ENCODE data around the gene PPP1R3G.
"Not testable (repeated sequence)": the region's sequence is repeated elsewhere in the genome, so short reads cannot be mapped to it uniquely, and the experiment has no call there.

The PPP1R3G gene

DNA sequence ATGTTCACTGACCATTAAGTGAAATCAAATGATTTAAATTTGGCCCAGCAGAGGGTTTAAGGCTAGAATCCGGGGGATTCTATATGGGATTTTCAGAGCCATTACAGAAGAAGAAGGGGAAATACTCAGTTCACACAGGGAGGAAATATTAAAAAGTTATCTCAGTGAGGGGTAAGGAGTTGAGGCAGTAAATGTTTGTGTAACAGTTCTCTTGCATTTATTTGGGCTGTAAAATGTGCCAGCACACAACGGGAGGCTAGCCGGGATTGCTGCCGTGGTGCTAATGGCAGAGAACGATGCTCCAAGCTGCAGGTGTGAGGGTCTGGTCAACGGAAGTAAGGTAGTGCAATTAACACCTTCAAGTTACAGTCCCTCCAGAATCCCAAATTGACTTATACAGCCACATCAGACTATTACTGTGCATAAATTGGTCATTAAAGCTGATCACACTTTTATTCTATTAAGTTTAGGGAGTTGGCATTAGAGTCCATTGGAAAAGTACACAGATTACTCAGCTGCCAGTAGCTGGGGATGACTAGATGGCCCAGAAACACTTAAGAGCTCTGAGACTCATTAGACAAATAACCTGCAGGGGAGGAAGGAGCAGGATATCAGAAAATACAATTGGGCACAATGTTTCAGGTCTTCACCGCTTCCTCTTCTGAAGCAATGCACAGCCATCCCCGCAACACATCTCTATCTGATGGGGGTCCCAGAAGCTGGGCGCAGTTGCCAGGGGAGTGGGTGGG lies 31.3 kb downstream of the PPP1R3G start:
- DNase-seq = no peak

DNA sequence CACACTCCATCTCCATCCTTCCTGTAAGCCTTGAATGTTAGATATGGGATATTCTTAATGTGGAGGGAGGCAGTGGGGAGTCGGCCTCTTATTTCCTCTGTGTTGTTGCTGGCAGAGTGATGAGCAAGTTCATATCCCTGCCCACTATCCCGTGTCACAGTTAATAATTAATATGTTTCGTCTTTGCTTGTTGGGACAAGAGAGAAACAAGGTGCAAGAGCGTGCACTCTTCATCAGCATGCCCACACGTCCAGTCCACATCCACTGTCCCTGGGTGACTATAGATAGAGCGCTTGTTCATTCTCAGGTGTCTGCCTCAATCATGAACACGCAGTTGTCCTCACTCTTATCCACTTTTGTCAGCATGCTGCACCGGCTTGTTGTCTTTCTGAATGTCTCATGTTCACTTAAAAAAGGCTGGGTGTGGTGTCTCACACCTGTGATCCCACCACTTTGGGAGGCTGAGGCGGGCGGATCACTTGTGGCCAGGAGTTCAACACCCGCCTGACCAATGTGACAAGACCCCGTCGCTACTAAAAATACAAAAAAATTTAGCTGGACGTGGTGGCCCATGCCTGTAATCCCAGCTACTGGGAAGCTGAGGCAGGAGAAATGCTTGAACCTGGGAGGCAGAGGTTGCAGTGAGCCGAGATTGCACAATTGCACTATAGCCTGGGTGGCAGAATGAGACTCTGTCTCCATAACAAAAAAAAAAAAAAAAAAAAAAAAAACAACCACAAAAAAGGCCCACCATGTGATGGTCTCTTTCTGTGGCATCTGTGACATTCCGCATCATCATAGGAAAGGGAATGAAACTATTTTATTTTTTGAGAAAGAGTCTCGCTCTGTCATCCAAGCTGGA lies 34.2 kb downstream of the PPP1R3G start:
- DNase-seq = no peak

DNA sequence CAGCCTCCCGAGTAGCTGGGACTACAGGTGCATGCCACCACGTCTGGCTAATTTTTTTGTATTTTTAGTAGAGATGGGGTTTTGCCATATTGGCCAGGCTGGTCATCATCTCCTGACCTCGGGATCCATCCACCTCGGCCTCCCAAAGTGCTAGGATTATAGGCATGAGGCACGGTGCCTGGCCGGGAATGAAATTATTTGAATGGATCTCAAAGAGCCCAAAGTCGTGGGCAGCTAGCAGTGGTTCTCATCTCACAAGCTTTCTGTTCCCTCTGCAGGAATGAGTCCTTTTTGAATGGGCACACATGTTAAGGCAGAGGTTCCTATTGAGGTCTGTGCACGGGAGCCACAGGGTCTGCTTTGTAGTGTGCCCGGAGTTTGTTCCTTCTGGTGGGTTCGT lies 34.9 kb downstream of the PPP1R3G start:
- DNase-seq = no peak

DNA sequence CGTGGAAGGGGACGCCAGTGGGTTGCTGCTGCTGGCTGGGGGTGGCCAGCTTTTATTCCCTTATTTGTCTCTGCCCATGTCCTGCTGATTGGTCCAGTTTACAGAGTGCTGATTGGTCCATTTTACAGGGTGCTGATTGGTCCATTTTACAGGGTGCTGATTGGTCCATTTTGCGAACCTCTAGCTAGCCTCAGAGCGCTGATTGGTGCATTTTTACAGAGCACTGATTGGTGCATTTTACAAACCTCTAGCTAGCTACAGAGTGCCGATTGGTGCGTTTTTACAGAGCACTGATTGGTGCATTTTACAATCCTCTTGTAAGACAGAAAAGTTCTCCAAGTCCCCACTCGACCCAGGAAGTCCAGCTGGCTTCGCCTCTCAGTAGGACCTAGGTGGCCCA lies 35.4 kb downstream of the PPP1R3G start:
- DNase-seq = not testable (repeated sequence)

DNA sequence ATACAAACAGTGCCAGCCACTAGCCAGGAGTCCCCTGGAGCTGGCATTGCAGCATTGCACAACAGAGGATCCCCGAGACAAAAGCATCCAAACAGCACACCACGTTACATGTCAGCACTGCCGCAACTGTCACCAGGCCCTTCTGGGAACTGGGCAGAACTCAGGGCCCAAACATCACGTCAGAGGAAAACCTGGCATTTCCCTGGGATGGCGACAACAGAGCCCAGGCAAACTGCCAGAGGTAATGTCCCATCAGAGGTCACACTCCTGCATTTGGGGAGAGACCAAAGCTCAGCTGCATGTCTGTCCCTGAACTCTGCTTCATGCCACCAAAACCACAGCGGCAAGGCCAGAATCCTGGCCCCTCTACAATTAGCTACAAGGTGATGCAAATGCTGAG lies 36.3 kb downstream of the PPP1R3G start:
- DNase-seq = no peak

DNA sequence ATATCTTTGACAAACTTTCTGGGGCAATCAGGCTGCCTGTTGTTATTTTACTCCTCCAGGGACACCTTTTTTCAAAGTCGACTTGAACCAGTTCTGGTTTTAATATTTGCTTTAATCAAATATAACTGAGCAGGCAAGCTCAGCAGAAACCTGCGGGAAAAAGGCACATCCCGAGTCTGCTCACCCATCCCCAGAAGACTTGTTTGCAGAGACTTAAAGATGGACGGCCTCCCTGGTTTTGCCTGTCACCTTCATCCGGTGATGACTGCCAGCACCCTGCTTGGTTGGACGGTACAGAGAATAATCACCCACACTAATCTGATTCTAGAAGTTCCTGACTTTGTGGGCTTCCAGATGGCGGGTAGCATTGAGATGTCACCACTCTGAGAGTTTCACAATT lies 36.8 kb downstream of the PPP1R3G start:
- no peak for DNase-seq

DNA sequence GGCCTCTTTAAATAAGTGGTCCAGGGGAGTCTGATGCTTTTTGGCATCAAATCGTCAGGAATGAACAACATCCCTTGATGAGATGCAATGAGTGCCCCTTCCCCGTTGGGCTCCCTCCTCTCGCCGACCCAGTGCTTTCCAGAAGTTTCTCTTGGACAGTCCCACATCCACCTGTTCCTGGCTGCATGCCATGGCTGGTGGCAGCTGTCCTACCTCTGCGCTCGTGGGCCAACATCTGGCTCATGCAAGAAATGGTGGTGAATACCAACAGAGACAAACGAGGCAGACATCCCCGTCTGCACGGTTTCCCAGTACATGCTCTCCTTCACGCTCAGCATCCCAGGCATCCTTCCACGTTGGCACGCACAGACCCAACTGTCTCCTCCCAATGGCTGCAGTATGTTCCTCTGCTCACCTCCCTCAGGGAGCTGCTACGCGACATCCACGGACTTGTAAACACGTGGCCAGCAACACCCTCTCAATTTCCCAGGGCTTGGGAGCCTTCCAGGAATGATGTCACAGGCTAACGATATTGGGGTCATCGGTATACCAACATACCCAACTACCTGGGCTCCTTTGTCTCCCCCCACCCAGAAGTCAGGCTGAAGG lies 37.5 kb downstream of the PPP1R3G start:
- peak in 1 of 56 donors; percentile 26 for DNase-seq

DNA sequence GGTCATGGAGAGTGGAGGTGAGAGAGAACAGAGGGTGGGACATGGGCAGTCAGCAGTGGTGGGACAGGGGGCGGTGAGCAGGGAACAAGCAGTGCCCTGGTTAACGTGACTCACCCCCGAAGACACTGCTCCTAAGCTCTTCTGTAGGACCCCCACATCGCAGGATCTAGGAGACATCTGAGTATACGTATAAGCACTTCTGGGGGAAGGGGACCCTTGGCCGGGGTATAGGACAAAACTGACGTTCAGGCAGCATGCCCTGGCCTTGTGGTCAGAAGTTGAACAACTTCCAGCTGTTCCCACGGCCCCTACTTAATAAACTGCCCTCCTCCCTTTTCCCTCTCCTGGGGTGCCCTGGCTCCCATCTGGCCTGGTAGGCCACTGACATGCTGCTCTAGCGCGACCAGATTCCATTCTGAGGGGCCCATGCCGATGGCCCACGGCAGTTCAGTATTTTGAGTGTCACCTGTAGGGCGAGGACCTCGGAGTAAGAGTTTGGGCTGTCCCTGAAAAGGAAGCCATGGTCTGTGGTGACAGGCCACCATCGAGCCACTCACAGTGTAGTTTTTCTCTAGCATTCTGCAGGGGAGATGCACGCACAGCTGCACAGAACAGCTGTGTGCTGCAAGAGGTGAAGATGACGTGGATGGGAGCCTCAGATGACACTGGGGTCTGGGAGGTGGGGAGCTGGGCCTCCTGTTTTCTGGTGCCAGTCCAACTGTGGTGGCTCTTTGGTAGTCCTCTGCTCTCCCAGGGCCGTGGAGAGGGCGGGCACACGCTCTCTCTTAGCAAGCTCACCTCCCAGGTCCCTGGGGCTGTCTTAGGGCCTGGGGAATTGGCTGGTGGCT lies 38.4 kb downstream of the PPP1R3G start:
- DNase-seq = no peak

DNA sequence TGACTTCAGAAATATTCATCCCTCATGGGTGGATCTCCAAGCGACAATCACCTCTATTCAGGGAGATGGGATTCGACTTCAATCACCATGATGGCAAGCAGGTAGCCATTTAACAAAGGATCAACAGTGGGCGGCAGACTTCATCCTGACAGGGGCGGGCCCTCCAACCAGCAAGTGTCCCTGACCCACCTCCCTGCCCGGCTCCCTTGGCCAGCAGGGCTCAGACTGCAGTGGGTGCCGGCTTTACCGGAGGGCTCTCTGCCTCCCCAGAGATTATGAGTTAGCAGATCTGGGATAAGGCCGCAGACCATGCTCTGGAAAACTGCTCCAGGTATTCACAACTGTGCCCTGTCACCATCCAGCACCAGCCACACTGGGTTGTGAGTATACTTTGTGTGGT lies 39.4 kb downstream of the PPP1R3G start:
- DNase-seq = no peak

DNA sequence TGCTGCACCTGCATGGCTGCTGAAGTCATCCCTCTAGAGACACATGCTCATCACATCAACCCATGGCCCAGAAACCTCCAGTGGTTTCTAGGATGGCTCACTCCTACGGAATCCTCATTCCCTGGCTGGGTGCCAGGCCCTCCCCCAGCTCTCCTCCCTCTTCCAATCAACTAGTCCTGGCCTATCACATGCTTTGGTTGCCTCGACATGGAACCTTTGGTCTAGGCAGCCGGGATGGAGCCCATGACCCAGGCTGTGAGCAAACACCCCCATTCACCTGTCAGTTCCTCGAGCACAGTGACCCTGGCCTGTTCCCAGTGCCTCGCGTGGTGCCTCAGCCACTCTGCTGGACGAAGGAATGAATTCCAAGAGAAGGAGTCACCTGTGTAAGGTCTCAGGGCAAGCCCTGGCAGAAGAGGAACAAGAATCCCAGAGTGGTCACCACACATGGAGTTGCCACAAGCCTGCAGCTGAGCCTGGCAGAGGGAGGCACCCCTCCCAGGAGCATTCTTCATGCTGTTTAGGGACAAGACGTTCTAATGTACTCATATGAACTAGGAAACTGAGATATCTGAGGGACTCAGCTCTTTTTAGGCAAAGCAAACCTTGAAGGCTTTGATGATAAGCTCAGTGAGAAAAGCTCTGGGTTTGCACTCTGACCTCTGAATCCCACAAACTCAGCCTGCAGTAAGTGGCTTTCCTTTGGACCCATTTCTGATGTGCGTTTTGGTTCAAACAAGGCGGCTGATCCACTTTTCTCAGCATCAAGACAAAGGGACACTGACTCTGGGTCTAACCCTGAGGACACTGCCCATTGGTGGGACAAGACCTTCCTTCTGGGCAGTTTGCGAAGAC lies 40.2 kb downstream of the PPP1R3G start:
- DNase-seq = no peak

DNA sequence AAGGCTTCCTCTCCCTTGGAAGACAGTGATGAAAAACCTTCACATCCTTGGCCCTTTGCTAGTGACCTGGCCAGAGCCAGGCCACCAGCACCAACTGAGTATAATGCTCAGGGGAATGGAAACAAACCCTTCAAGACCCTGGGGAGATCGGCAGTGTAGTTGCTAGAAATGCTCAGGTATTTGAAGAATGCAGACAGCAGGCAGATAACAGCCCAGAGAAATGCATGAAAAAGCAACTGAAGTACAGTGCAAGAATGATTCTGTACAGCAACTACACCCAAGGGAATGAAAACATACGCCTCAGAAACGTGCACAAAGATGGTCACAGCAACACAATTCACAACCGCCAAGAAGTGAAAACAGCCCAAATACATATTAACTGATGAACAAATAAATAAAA lies 41.1 kb downstream of the PPP1R3G start:
- no peak for DNase-seq

DNA sequence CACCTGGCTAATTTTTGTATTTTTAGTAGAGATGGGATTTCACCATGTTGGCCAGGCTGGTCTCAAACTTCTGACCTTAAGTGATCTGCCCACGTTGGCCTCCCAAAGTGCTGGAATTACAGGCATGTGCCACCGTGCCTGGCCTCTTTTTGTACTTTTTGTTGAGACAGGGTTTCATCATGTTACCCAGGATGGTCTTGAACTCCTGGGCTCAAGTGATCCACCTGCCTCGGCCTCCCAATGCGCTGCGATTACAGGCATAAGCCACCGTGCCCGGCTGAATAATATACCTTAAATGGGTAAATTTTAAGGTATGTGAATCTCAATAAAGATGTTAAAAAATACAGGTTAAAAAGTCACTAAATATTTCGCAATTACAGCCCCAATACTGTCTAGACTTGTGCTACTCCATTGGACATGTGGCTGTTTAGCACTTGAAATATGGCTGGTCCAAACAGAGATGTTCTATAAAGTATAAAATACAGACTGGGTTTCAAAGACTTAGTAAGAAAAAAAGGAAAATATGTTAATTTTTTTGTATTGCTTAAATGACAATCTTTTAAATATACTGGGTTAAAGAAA lies 42.1 kb downstream of the PPP1R3G start:
- no peak for DNase-seq

DNA sequence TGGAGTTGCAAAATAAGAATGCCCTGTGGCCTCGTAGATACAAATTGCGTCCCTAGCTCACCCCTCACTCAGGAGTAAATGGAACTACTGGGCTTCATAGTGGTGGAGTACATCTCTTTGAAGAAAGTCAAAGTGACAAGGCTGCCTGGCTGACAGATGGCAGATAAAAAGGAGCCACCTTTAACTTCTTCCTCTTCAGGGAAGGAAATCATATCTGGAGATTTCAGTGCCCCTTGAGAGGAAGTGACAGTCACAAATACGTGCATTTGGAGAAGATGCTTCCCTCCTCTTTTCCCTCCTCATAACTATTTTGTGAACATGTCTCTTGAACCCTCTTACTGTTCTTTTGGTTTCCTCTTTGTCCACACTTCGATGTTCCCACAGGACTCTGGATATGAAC lies 43.2 kb downstream of the PPP1R3G start:
- DNase-seq = no peak

DNA sequence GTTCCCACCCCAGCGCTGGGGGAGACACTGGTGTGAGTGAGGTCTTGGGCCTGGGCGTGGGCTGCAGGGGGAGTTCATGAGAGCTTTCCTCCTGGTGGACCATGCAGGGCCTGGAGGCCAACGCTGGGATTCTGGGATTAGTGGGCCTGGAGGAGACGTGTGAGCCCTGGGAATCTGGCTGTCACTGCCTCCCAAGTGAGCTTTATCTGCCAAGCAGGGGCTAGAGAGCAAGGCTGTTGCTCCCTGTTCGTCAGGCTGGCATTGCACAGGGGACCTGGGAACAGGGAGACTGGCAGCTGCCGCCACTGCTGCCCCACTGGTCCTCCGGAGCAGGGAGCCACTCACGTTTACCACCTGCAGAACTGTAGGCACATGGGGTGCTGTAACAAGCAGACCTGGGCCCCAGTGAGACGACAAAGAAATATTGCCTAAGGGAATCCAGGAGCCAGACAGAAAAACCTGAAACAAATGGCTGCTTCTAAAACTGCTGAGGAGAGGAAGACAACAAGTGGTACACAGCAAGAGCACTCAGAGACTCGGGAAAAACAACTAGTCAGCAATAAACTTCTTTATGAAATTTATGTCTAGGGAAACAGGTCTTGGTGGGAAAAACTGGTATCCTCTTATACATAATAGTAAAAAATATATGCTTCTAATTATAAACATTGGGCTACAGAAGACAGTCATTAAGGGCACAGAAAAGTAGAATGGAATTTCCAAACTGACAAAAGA lies 45.2 kb downstream of the PPP1R3G start:
- DNase-seq = no peak

DNA sequence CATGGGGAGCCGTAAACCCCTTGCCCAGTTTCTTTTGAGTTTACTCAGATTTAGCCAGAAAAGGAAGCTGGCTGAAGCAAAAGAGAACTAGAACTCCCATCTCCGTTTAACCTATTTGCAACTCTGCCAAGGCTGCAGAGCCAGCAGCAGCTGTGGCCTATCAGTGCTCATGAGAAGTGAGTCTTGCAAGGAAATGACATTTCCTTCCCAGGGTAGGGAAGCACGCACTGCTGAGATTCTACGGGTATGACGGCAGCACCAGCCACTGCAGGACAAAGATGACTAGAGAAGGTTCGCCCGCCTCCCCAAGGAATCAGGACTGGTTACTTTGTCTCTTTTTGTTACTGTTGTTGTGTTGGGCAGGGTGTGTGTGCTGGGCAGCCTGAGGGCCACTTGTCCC lies 47.6 kb downstream of the PPP1R3G start:
- peak in 46 of 56 donors; percentile 9 to 73 (median 36) for DNase-seq

DNA sequence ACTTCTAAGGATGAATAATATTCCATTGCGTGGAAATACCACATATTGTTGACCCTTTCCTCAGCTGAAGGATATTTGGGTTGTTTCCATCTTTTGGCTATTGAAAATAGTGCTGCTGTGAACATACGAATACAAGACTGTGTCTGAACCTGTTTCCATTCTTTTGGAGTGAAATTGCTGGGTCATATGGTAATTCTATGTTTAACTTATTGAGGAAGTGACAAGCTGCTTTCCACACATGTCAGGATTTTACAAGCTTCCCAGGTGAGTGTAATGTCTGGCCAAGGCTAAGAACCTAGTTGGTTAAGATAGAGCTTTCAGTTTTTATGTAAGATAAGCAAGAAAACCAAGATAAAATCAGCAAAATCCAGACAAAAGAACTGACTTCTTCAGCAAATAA lies 48.8 kb downstream of the PPP1R3G start:
- DNase-seq = no peak

DNA sequence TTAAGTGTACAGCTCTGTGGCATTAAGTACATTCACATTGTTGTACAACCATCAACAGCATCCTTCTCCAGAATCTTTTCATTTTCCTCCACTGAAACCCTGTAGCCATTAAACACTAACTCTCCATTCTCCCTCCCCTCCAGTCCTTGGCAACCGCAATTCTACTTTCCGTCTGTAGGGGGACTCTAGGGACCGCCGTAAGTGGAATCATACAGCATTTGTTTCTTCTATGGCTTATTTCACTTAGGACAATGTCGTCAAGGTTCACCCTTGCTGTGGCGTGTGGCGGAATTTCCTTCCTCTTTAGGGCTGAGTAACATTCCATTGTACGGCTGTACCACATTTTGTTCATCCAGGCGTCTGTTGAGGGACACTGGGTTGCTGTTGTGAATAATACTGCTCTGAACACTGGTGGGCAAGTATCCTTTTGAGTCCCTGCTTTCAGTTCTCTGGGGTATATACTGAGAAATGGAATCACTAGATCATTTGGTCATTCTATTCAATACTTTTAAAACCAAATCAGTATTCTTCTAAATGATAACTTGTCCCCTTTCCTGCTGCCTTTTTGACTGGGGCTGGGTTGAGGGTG lies 50.7 kb downstream of the PPP1R3G start:
- DNase-seq = no peak

DNA sequence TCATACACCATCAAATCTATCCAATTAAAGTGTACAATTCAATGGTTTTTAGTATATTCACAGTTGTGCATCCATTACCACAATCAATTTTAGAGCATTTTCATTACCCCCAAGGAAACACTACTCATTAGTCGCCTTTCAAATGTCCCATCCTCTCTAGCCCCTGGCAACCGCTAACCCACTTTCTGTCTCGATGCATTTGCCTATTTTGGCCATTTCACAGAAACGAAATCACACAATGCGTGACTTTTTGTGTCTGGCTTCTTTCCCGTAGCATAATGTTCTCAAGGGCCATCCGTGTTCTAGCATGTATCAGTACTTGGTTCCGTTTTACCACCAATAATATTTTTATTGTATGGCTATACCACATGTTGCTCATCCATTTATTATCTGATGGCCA lies 51.7 kb downstream of the PPP1R3G start:
- DNase-seq = no peak
